ENCODE results near the gene RAB7B. TPM values are rescaled to one million over a fixed set of nuclear protein-coding genes. Genes with fewer than 3 reads are reported as not detected.
A peak's percentile ranks its signal among the peaks of the same experiment; 100 is the strongest.

Gene RAB7B
- total RNA-seq, 1 experiment from 2014 or later, result 0.22 TPM

DNA sequence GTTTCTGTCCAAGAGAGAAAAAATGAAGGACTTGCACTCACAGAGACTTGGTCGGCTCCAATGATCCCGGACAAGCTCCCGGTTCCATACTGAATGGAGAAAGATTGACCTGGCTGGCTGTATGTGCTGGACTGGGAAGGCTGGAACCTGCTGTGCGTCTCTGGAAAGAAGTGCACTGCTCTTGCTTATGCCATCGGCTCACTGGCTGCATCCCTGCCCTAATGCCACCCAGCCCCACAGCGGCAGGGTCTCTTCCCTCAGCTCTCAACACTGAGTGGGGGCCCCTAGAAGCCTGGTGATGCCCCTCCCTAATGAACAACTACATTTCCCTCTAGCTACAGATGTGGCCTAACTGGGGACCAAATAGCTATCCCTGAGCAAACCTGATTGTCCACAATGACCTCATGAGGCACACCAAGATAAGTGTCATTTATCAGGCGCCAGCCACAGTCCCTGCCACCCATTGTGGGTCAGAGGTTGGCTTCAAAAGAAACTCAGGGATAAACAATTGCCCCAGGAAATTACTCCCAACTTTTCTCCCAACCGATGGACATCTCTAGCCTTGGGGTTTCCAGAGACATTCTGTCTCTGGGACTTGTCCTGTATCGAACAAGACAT lies 17.9 kb upstream of the RAB7B start:
- Histone ChIP-seq H3K9me3 (ENCODE audit: control insufficient read depth in 1 of 2, insufficient read depth in 1 of 2, low read depth in 1 of 2, low read length in 2 of 2) (no peaks in the 10 kb centered on the region), H3K9me2 (ENCODE audit: insufficient read depth) (no peaks in the 10 kb centered on the region), H2AFZ (ENCODE audit: low read depth, low read length, poor library complexity, severe bottlenecking) (no peak overlapping the region), H3K4me1 (ENCODE audit: control insufficient read depth in 1 of 2, insufficient read depth in 2 of 2, low read length in 2 of 2) (peaks cover 5 to 18% of the 10 kb centered on the region in 2 experiments; a peak in 2 of 4 replicates), H3K9ac (ENCODE audit: low read length) (no peak overlapping the region), H3K27ac (ENCODE audit: low read depth, low read length) (no peak overlapping the region), H3K4me3 (replicated peaks in 1 of 2; ENCODE audit: low read depth in 1 of 2, low read length in 2 of 2) (no peak overlapping the region), H4K20me1 (ENCODE audit: insufficient read depth) (no peaks in the 10 kb centered on the region), H3K4me2 (ENCODE audit: low read length) (peak overlapping the region; percentile 53), H3K36me3 (ENCODE audit: control insufficient read depth in 1 of 2, insufficient read depth in 2 of 2, low read length in 2 of 2) (no peaks in the 10 kb centered on the region), H3K79me2 (ENCODE audit: insufficient read depth, low read length) (no peaks in the 10 kb centered on the region), H3K27me3 (ENCODE audit: insufficient read depth, low read length) (no peaks in the 10 kb centered on the region)
- TF ChIP-seq POLR2AphosphoS5 (IDR thresholded peaks at IDR 0.05; ENCODE audit: low read depth, low read length) (no peak), ZNF274 (IDR thresholded peaks at IDR 0.05; ENCODE audit: low read depth, low read length) (no peak), ATF3 (IDR thresholded peaks at IDR 0.05) (no peak), CEBPB (IDR thresholded peaks at IDR 0.05; ENCODE audit: low read depth) (no peak), JUND (IDR thresholded peaks at IDR 0.05) (no peak), EGR1 (IDR thresholded peaks at IDR 0.05; ENCODE audit: low read depth) (no peak), YY1 (IDR thresholded peaks at IDR 0.05; ENCODE audit: extremely low read depth, insufficient replicate concordance, low read depth, low read length) (no peak), SIN3A (IDR thresholded peaks at IDR 0.05; ENCODE audit: low read depth) (no peak), ZFX (IDR thresholded peaks at IDR 0.05) (no peak), SP1 (IDR thresholded peaks at IDR 0.05; ENCODE audit: low read depth) (no peak), FOSL1 (IDR thresholded peaks at IDR 0.05; ENCODE audit: low read depth) (no peak), RAD21 (IDR thresholded peaks at IDR 0.05; ENCODE audit: low read depth) (no peak)
- DNase-seq (ENCODE audit: low read depth, low spot score), result no peak
- BruUV-seq (replicated peaks), result no TSS peak
- ChIA-PET CTCF (interaction anchor here (1.8 kb wide), 1 partner anchor 9 kb away, joined by 6 read pairs; no protein-coding TSS in a partner anchor), RAD21 (ENCODE audit: low non-redundant PET in 1 of 2, low total read pairs in 2 of 2, uncharacterized antibody in 2 of 2, unreplicated experiment in 2 of 2) (no interaction called here), POLR2A (no interaction called here)
- no peak for ATAC-seq
- intact Hi-C loops (cut with micrococcal nuclease), result no loop called here
